OCI-LY3 (cell line): ENCODE results near the gene TENM4.

ENCODE experiments used
- H2AFZ ChIP-seq: fragments of 200-600, 300-600 bp; shearing (Covaris generic); 2 replicates; pipeline ENCODE4 v1.6.0; 2014; ENCODE audit warnings: antibody characterized with exemption, low read depth, low read length
- H3K27ac ChIP-seq: fragments of 200-600, 300-600 bp; sonication (generic); 2 replicates; pipeline ENCODE4 v1.5.1; 2014; ENCODE audit warnings: mild to moderate bottlenecking, low read length, moderate library complexity, mixed read lengths
- H3K27me3 ChIP-seq: fragments of 200-600, 300-600 bp; sonication (generic); 2 replicates; pipeline ENCODE4 v1.6.1; 2014; ENCODE audit warnings: low read depth, low read length, mixed read lengths
- H3K36me3 ChIP-seq: fragments of 200-600, 300-600 bp; sonication (generic); replicated peaks from 2 replicates; pipeline ENCODE3; 2014; ENCODE audit warnings: low read depth, low read length, mixed read lengths
- H3K4me1 ChIP-seq: fragments of 300-600, 200-600 bp; sonication (generic); 2 replicates; pipeline ENCODE4 v1.6.1; 2014; ENCODE audit warnings: low read length, mixed read lengths
- H3K4me2 ChIP-seq: fragments of 200-600, 300-600 bp; sonication (generic); 2 replicates; pipeline ENCODE4 v1.6.1; 2014; ENCODE audit warnings: low read length, mixed read lengths
- H3K4me3 ChIP-seq: fragments of 300-600, 200-600 bp; sonication (generic); 2 replicates; pipeline ENCODE4 v1.5.1; 2014; ENCODE audit warnings: antibody characterized with exemption, mild to moderate bottlenecking, low read length, moderate library complexity
- H3K79me2 ChIP-seq: fragments of 300-600, 200-600 bp; shearing (Covaris generic); 2 replicates; pipeline ENCODE4 v1.6.1; 2014; ENCODE audit warnings: mild to moderate bottlenecking, low read length, mixed read lengths
- H3K9ac ChIP-seq: fragments of 300-600, 200-600 bp; shearing (Covaris generic); 2 replicates; pipeline ENCODE4 v1.6.0; 2014; ENCODE audit warnings: mild to moderate bottlenecking, low read length, moderate library complexity
- H3K9me3 ChIP-seq: fragments of 200-600, 300-600 bp; shearing (Covaris generic); 2 replicates; pipeline ENCODE4 v1.6.1; 2014; ENCODE audit warnings: low read length, mixed read lengths; ENCODE audit not compliant: insufficient read depth
- H4K20me1 ChIP-seq: fragments of 200-600, 300-600 bp; sonication (generic); 2 replicates; pipeline ENCODE4 v1.6.1; 2016; ENCODE audit warnings: low read length, mixed read lengths; ENCODE audit not compliant: insufficient read depth
- EZH2phosphoT487 ChIP-seq: fragments of 200-600 bp; shearing (Covaris generic); IDR thresholded peaks from 2 replicates; pipeline ENCODE4 v1.6.1; 2018; ENCODE audit warnings: antibody characterized with exemption, mixed run types, low read depth
- TF ChIP-seq, protein P1 (sequence below): fragments of 200-600, 300-600 bp; sonication (generic); IDR thresholded peaks from 2 replicates; pipeline ENCODE4 v1.5.1; 2014; ENCODE audit warnings: antibody characterized with exemption, low read length, low read depth

Gene TENM4

DNA sequence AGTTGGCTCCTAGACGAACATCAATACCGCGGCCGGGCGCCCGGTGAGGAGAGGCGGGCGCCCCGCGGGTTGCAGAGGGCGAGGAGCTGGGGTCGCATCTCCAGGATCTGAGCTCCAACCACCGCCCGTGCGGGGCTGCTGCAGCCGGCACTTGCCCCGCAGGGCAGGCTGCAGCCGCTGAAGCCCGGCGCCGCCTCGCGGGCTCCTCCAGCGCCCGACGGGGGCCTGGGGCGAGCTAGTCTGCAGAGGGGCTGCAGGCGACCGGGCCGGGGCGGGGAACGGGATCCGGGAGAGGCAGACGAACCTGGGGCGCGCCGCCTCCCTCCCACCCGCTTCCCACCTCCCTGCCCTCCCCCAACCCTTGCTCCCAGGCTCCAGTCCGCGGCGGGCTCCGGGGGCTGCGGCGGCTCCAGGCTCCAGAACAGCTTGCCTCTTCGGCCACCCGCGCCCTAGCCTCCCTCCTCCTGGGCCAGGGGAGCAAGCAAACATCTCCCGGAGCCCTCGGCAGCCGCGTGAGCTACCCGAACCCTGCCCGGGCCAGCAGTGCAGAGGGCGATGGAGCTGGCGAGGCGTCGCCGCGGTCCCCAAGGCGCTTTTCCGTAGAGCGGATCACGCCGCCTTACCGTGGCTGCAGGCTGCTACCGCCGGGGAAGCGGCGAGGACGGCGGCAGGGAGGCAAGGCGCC, 802 bp downstream of the TENM4 start:
- TF ChIP-seq, protein P1, sequence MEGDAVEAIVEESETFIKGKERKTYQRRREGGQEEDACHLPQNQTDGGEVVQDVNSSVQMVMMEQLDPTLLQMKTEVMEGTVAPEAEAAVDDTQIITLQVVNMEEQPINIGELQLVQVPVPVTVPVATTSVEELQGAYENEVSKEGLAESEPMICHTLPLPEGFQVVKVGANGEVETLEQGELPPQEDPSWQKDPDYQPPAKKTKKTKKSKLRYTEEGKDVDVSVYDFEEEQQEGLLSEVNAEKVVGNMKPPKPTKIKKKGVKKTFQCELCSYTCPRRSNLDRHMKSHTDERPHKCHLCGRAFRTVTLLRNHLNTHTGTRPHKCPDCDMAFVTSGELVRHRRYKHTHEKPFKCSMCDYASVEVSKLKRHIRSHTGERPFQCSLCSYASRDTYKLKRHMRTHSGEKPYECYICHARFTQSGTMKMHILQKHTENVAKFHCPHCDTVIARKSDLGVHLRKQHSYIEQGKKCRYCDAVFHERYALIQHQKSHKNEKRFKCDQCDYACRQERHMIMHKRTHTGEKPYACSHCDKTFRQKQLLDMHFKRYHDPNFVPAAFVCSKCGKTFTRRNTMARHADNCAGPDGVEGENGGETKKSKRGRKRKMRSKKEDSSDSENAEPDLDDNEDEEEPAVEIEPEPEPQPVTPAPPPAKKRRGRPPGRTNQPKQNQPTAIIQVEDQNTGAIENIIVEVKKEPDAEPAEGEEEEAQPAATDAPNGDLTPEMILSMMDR: peak; percentile 26
- TF ChIP-seq EZH2phosphoT487: no peak
- peaks cover 28% of the 10 kb centered on the region for H3K4me1 ChIP-seq
- H3K4me3 ChIP-seq: peak overlapping the region; percentile 80
- H2AFZ ChIP-seq: peak overlapping the region; percentile 64; the same call in 1 of the 2 replicates
- H3K9ac ChIP-seq: peak overlapping the region; percentile 78
- H3K27ac ChIP-seq: peak overlapping the region; percentile 82
- H3K27me3 ChIP-seq: no peaks in the 10 kb centered on the region
- peaks cover 55% of the 10 kb centered on the region for H3K79me2 ChIP-seq
- H3K36me3 ChIP-seq: peaks cover 4% of the 10 kb centered on the region
- no peaks in the 10 kb centered on the region for H3K9me3 ChIP-seq
- peaks cover 34% of the 10 kb centered on the region for H4K20me1 ChIP-seq
- peak overlapping the region; percentile 97 for H3K4me2 ChIP-seq

GRCh38 chr11:79439410-79439885, 1.4 kb downstream of the TENM4 start:
- no peak for TF ChIP-seq EZH2phosphoT487
- TF ChIP-seq, protein P1: no peak
- Histone ChIP-seq H3K27me3 (no peaks in the 10 kb centered on the region), H3K4me1 (peaks cover 32% of the 10 kb centered on the region), H3K4me2 (peak overlapping the region; percentile 97), H3K36me3 (peaks cover 4% of the 10 kb centered on the region), H3K27ac (peak overlapping the region; percentile 82), H3K4me3 (peak overlapping the region; percentile 80), H4K20me1 (peaks cover 40% of the 10 kb centered on the region), H3K79me2 (peaks cover 61% of the 10 kb centered on the region), H2AFZ (peak overlapping the region; percentile 12; the same call in 1 of the 2 replicates), H3K9ac (peak overlapping the region; percentile 78), H3K9me3 (no peaks in the 10 kb centered on the region)

- Histone ChIP-seq H3K4me1 (peaks cover 38% of the 10 kb centered on the region), H3K4me2 (peak overlapping the region; percentile 97), H2AFZ (peak overlapping the region; percentile 12; the same call in 1 of the 2 replicates), H3K36me3 (peaks cover 4% of the 10 kb centered on the region), H3K9me3 (no peaks in the 10 kb centered on the region), H3K9ac (peak overlapping the region; percentile 78), H3K4me3 (peak overlapping the region; percentile 80), H3K27me3 (no peaks in the 10 kb centered on the region), H4K20me1 (peaks cover 46% of the 10 kb centered on the region), H3K27ac (peak overlapping the region; percentile 82), H3K79me2 (peaks cover 67% of the 10 kb centered on the region)
- no peak for TF ChIP-seq EZH2phosphoT487
- TF ChIP-seq, protein P1: no peak
Observed at GRCh38 chr11:79438631-79439409, 2.0 kb downstream of the TENM4 start.
